Measurements from ENCODE around the gene CASZ1.

The CASZ1 gene

DNA sequence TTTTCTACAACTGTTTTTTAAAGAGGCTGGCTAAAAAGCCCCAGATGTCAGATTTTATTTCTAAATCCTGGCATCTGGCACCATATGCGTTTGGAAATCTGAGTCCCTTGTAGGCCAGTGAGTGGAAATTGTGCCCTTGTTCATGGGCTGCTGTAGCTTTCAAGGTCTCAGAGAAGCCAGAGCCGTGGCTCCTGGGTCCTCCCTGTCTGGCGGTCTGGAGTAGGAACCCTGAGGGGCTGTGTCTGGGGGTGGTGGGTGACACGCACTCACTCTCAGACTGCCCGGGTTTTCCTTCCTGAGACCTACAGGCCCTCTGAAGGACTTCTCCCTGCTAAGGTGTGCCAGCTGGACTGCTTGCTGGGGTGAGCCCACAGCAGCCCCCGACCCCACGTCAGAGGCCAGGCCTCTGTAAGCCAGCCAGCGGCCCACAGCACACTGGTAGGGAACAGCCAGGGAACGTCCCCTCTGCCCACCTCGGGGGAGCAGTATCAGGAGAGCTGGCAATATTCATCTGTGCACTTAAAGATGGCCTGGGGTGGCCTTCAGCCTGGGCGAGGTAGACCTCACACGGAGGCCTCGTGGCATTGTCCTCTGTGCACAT is 170.2 kb downstream of the CASZ1 start:
- Mint-ChIP-seq H3K4me3 (no peak overlapping the region), H3K27ac (peak overlapping the region in 2 of 3 experiments; percentile 37 to 53), H3K4me1 (peaks cover 35% of the 10 kb centered on the region), H3K9me3 (no peaks in the 10 kb centered on the region), H3K36me3 (ENCODE audit: low read depth) (peaks cover 18% of the 10 kb centered on the region), H3K27me3 (ENCODE audit: low read depth) (peaks cover 7% of the 10 kb centered on the region)
- TF ChIP-seq, protein P1, sequence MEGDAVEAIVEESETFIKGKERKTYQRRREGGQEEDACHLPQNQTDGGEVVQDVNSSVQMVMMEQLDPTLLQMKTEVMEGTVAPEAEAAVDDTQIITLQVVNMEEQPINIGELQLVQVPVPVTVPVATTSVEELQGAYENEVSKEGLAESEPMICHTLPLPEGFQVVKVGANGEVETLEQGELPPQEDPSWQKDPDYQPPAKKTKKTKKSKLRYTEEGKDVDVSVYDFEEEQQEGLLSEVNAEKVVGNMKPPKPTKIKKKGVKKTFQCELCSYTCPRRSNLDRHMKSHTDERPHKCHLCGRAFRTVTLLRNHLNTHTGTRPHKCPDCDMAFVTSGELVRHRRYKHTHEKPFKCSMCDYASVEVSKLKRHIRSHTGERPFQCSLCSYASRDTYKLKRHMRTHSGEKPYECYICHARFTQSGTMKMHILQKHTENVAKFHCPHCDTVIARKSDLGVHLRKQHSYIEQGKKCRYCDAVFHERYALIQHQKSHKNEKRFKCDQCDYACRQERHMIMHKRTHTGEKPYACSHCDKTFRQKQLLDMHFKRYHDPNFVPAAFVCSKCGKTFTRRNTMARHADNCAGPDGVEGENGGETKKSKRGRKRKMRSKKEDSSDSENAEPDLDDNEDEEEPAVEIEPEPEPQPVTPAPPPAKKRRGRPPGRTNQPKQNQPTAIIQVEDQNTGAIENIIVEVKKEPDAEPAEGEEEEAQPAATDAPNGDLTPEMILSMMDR (IDR thresholded peaks at IDR 0.05; ENCODE audit: unreplicated experiment in 3 of 3), result no peak

- peaks cover 17% of the 10 kb centered on the region for H3K36me3 Mint-ChIP-seq (ENCODE audit: low read depth)
- peaks cover 7% of the 10 kb centered on the region for H3K27me3 Mint-ChIP-seq (ENCODE audit: low read depth)
- no peaks in the 10 kb centered on the region for H3K9me3 Mint-ChIP-seq
- TF ChIP-seq, protein P1 (IDR thresholded peaks at IDR 0.05; ENCODE audit: unreplicated experiment in 3 of 3), result no peak
- H3K4me1 Mint-ChIP-seq, result peaks cover 31% of the 10 kb centered on the region
- H3K27ac Mint-ChIP-seq, result peak overlapping the region in 2 of 3 experiments; percentile 37 to 53
- H3K4me3 Mint-ChIP-seq, result no peak overlapping the region
These were observed 170.9 kb downstream of the CASZ1 start for GRCh38 chr1:10625554-10625953.

DNA sequence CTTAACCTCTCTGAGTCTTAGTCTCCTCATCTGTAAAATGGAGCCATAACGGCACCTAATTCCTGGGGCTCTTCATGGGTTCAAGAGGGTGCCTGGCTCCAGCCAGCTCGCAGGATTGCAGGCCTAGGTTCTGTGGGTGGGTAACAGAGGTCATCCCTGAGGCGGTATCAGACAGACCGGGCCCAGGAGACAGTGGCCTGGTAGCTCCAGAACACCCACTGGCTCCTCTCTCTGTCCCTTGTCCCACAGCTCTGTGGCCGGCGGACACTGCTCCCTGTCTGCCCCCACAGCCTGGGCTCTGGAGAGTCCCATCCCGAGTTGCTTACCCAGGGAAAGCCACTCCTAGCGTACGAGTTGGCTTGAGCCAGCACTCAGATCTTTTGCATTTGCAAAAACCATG is 171.4 kb downstream of the CASZ1 start:
- Mint-ChIP-seq H3K27ac (no peak overlapping the region), H3K4me3 (no peak overlapping the region), H3K9me3 (no peaks in the 10 kb centered on the region), H3K36me3 (ENCODE audit: low read depth) (peaks cover 14% of the 10 kb centered on the region), H3K4me1 (peaks cover 28% of the 10 kb centered on the region), H3K27me3 (ENCODE audit: low read depth) (peaks cover 7% of the 10 kb centered on the region)
- TF ChIP-seq, protein P1 (IDR thresholded peaks at IDR 0.05; ENCODE audit: unreplicated experiment in 3 of 3), result no peak

DNA sequence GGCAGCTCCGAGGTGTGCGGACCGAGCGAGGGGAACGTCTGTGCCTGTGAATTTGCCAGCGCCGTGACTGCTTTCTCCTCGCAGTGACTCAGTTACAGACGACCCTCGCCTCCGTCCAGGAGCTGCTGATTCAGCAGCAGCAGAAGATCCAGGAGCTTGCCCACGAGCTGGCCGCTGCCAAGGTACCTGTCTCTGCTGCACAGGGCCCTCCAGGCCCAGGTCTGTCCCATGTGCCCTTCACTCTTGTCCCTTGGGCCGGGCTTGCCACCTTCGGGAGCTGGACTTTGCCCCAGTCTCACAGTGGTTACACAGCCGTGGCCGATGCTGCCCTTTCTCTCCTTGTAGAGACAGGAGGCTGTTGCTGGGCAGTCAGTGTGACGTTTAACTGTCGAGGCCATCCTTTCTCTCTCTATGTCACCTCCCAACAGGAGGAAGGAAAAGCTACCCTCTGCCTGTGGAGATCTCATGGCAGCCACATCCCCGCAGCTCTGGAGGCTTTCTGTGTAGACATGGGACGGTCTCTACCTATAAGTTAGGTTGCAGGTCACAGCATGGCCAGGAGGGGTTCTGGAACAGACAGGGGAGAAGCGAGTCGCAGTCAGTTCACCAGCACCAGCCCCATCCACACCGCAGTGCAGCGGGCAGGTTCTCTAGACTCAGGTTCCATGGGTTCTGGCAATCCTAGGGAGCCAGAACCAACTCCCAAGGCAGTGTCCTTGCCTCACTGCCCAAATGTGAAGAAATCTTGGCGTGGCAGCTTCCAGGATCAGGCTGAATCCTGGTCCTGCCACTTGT is 172.0 kb downstream of the CASZ1 start:
- Mint-ChIP-seq H3K27ac (peak overlapping the region in 1 of 3 experiments; percentile 15), H3K9me3 (no peaks in the 10 kb centered on the region), H3K27me3 (ENCODE audit: low read depth) (peaks cover 7% of the 10 kb centered on the region), H3K4me3 (no peak overlapping the region), H3K4me1 (peaks cover 28% of the 10 kb centered on the region), H3K36me3 (ENCODE audit: low read depth) (peaks cover 14% of the 10 kb centered on the region)
- TF ChIP-seq, protein P1 (IDR thresholded peaks at IDR 0.05; ENCODE audit: unreplicated experiment in 3 of 3), result no peak

- no peak overlapping the region for H3K4me3 Mint-ChIP-seq
- peaks cover 26% of the 10 kb centered on the region for H3K4me1 Mint-ChIP-seq
- peaks cover 7% of the 10 kb centered on the region for H3K27me3 Mint-ChIP-seq (ENCODE audit: low read depth)
- peak overlapping the region in 1 of 3 experiments; percentile 15 for H3K27ac Mint-ChIP-seq
- peaks cover 14% of the 10 kb centered on the region for H3K36me3 Mint-ChIP-seq (ENCODE audit: low read depth)
- no peaks in the 10 kb centered on the region for H3K9me3 Mint-ChIP-seq
- TF ChIP-seq, protein P1 (IDR thresholded peaks at IDR 0.05; ENCODE audit: unreplicated experiment in 3 of 3), result no peak
These were observed 172.7 kb downstream of the CASZ1 start for GRCh38 chr1:10623686-10624145.

Measured in nephron (organoid).